ENCODE measurements around the gene FAM124A.

The FAM124A gene, protein sequence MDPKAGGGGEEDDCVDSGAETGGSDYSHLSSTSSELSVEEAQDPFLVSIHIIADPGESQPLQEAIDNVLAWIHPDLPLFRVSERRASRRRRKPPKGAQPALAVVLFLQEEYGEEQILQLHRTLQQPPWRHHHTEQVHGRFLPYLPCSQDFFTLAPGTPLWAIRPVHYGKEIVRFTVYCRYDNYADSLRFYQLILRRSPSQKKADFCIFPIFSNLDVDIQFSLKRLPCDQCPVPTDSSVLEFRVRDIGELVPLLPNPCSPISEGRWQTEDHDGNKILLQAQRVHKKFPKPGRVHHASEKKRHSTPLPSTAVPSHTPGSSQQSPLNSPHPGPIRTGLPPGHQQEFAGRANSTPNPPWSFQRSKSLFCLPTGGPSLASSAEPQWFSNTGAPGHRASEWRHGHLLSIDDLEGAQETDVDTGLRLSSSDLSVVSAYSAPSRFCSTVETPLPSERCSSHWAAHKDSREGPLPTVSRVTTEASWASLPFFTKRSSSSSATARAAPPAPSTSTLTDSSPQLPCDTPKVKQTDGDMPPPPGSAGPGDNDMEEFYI

GRCh38 chr13:51222037-51222685 is at the start of gene FAM124A:
Gene FAM124A, plus strand, starts transcription at chr13:51222398. Its CDS starts 104 bp downstream, at chr13:51222502.
- DNase-seq = peak; percentile 33

- DNase-seq = no peak
Measured at GRCh38 chr13:51175021-51175420, 47.2 kb upstream of the FAM124A start.

DNA sequence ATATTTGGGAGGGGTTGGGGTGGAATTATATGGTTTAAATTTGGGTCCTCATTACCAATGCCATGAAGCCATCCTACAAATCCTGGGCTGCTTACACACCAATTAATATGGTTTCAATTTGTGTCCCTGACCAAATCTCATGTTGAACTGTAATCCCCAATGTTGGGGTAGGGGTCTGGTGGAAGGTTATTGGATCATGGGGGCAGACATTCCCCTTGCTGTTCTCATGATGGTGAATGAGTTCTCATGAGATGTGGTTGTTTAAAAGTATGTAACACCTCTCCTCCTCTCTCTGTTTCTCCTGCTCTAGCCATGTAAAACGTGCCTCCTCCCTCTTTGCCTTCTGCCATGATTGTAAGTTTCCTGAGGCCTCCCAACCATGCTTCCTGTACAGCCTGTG is 46.6 kb upstream of the FAM124A start:
- DNase-seq = no peak

- DNase-seq = no peak
Measured at GRCh38 chr13:51177188-51177587, 45.0 kb upstream of the FAM124A start.

DNA sequence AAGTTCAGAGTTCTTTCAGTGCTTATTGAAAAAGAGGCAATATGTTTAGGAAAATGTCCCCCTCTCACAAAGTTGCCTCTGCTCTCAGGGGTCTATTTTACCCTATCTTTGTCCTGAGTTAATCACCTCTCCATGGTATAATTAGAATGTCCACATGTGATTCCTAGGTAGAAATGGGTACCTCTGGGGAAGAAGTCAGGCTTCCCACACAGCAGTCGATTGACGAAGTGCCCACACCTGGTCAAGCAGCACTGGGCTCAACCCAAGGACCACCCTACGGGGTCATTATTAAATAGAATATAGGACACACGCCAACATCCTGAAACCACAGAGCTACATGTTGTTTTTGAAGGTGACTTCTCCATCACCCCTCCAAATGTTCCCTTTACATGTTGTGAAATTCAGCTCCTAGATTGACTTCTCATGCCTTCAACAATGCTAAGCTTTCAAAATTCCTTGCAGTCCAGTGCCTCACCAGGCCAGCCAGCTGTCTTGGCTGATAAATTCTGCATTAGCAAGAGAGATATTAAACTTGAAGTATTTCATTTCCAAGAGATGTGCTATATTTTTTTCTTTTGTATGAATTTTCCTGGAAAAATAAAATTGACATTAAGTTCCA is 43.6 kb upstream of the FAM124A start:
- no peak for DNase-seq

GRCh38 chr13:51179432-51179971 is 42.7 kb upstream of the FAM124A start:
- DNase-seq = no peak

GRCh38 chr13:51180853-51181511 is 41.2 kb upstream of the FAM124A start:
- DNase-seq = no peak

GRCh38 chr13:51181786-51182383 is 40.3 kb upstream of the FAM124A start:
- no peak for DNase-seq

- DNase-seq = no peak
Measured at GRCh38 chr13:51191743-51192142, 30.5 kb upstream of the FAM124A start.

- DNase-seq = no peak
Measured at GRCh38 chr13:51192348-51192747, 29.9 kb upstream of the FAM124A start.

GRCh38 chr13:51193387-51193786 is 28.8 kb upstream of the FAM124A start:
- no peak for DNase-seq

- DNase-seq = no peak
Measured at GRCh38 chr13:51194942-51195341, 27.3 kb upstream of the FAM124A start.

DNA sequence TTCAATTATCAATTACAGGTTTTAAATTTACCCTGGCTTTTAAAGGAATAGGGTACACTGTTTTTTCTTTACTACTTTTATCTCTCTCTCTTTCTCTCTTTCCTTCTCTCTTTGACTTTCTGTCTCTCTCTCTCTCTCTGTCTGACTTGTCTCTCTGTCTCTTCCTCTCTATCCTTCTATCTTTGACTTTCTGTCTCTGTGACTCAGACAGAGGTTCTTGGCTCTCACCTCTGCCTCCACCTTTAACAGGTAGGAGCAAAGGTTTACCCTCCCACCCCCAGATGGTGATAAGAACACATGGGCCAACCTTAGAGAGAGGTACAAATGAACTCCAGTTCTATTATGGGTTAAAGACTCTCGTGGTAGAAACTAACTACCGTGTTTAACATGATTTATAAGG is 20.3 kb upstream of the FAM124A start:
- no peak for DNase-seq

DNA sequence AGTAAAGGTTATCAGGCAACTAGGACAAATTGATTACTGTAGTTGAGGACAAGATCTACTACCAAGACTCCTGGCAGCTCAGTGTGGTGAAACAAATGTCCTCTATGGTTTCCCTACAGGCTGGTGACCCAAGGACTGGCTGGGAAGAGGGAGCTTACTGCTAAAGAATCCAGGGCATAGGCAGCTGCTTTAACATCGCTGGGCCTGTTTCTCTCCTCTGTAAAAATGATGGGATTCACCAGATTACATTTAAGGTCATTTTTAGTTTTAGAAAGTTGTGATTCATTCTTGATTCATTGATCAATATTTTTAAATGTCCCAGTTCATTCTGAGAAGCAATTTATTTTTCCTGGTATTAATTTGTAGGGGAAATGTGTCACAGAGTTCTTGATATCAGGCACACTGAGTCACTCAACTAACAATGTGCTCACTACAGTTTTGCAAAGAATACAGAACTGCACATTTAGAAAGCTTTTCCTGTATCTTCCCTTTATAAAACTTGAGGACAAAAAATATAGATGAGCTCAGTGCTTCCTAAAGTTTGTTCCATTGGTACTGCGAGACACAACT is 19.6 kb upstream of the FAM124A start:
- DNase-seq = no peak

GRCh38 chr13:51206584-51206983 is 15.6 kb upstream of the FAM124A start:
- DNase-seq = no peak

GRCh38 chr13:51207881-51208280 is 14.3 kb upstream of the FAM124A start:
- DNase-seq = no peak

- no peak for DNase-seq
Measured at GRCh38 chr13:51208716-51209115, 13.5 kb upstream of the FAM124A start.

GRCh38 chr13:51211910-51212309 is 10.3 kb upstream of the FAM124A start:
- DNase-seq = no peak

DNA sequence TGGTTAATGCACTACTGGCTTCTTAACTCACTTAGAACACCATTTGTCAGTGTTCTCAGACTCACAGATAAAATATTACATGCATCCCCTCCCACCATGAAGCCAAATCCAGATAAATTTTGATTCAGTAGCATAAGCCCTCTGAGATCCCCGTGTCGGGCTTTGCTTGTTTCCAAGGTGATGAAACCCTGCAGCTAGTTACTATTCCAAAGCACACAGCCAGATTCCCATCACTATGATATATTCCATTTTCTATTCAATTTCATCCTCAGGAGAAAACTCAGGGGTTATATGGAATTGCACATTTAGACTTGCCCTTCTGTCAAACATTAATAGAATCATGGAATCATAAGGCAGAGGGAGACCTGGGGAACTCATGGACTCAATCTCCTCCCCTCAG is 9.4 kb upstream of the FAM124A start:
- DNase-seq = no peak

DNA sequence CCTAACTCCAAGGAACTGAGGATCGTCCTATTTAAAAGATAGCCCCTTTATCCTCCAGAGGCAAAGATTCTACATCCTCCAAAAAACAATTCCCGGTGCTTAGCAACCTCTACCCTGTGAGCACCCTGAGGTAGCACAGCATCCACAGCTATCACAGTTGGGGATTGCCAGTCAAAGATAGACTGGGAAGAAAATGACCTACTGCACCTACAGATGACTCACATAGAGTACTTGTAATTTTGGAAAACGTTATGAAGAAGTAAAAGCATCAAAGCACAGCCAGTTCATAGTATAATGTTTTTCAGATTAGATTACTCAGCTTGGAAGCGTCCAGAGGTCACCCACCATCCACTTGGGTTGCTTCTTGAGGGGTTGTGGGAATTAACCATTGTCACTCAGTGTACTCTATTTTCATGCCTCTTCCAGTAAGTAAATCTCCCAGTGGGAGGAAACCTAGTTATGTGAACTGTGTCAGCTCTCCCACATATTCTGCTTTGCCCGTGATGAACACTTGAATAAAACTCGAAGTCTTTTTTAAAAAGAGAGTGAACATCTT is 8.9 kb upstream of the FAM124A start:
- no peak for DNase-seq

GRCh38 chr13:51218626-51219025 is 3.6 kb upstream of the FAM124A start:
- no peak for DNase-seq

GRCh38 chr13:51220706-51221105 is 1.5 kb upstream of the FAM124A start:
- DNase-seq = no peak
